ENCODE data around the gene ZNF469. TPM values are rescaled to one million over a fixed set of nuclear protein-coding genes. Genes with fewer than 3 reads are reported as not detected.

ZNF469 gene
- total RNA-seq, 1 experiment from 2014 or later, result 0.50 TPM

DNA sequence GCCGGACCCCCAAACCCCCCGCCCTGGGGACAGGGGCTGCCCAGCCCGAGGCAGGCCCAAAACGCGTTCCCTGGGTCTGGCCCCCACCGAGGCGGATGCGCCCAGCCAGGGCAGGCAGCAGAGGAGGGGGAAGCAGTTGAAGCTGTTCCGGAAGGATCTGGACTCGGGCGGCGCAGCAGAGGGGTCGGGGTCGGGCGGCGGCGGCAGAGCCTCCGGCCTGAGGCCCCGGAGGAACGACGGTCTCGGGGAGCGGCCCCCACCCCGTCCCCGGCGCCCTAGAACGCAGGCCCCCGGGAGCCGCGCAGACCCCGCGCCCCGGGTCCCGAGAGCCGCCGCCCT is 47.4 kb downstream of the ZNF469 start:
- H3K9me3 Mint-ChIP-seq (ENCODE audit: low read depth, unreplicated experiment), result no peaks in the 10 kb centered on the region
- intact Hi-C loops (cut with micrococcal nuclease; ENCODE audit: unreplicated experiment), result no loop called here
- no peak overlapping the region for H3K4me3 Mint-ChIP-seq (ENCODE audit: low read depth, unreplicated experiment)
- no TSS peak for BruUV-seq (replicated peaks)
- peaks cover 82% of the 10 kb centered on the region for H3K27me3 Mint-ChIP-seq (ENCODE audit: unreplicated experiment)
- CTCF ChIA-PET, result interaction anchor here (0.6 to 1.0 kb wide), 2 partner anchors 42 to 90 kb away, joined by 4 to 5 read pairs; no protein-coding TSS in a partner anchor
- no peak for TF ChIP-seq CTCF (IDR thresholded peaks at IDR 0.05; ENCODE audit: unreplicated experiment)
- no peaks in the 10 kb centered on the region for H3K36me3 Mint-ChIP-seq (ENCODE audit: insufficient read depth, unreplicated experiment)
- DNase-seq, result no peak
- H3K27ac Mint-ChIP-seq (ENCODE audit: unreplicated experiment), result no peak overlapping the region
- no peaks in the 10 kb centered on the region for H3K4me1 Mint-ChIP-seq (ENCODE audit: low read depth, unreplicated experiment)

- Mint-ChIP-seq H3K4me3 (ENCODE audit: low read depth, unreplicated experiment) (no peak overlapping the region), H3K4me1 (ENCODE audit: low read depth, unreplicated experiment) (no peaks in the 10 kb centered on the region), H3K9me3 (ENCODE audit: low read depth, unreplicated experiment) (no peaks in the 10 kb centered on the region), H3K27me3 (ENCODE audit: unreplicated experiment) (peaks cover 82% of the 10 kb centered on the region), H3K36me3 (ENCODE audit: insufficient read depth, unreplicated experiment) (no peaks in the 10 kb centered on the region), H3K27ac (ENCODE audit: unreplicated experiment) (no peak overlapping the region)
- peak; percentile 44 for DNase-seq
- intact Hi-C loops (cut with micrococcal nuclease; ENCODE audit: unreplicated experiment), result no loop called here
- TF ChIP-seq CTCF (IDR thresholded peaks at IDR 0.05; ENCODE audit: unreplicated experiment), result no peak
- BruUV-seq (replicated peaks), result no TSS peak
- CTCF ChIA-PET, result interaction anchor here (0.6 to 1.0 kb wide), 2 partner anchors 42 to 91 kb away, joined by 4 to 5 read pairs; no protein-coding TSS in a partner anchor
These were observed 48.0 kb downstream of the ZNF469 start for GRCh38 chr16:88430524-88431446.

GRCh38 chr16:88431651-88432050 is 48.9 kb downstream of the ZNF469 start:
- intact Hi-C loops (cut with micrococcal nuclease; ENCODE audit: unreplicated experiment), result no loop called here

DNA sequence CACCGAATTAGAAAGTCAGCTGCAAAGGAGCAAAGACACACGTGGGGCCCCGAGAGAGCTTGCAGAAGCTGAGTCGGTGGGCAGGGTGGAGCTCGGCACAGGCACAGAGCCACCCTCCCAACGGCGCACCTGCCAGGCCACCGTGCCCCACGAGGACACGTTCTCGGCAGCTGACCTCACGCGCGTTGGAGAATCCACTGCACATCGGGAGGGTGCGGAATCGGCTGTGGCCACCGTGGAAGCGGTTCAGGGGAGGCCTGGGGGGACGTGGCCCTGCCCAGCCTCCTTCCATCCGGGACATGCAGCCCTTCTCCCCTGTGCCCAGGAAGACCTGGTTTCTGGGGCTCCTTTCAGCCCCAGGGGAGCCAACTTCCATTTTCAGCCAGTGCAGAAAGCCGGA is 49.4 kb downstream of the ZNF469 start:
- no peak for DNase-seq
- BruUV-seq (replicated peaks), result no TSS peak
- H3K36me3 Mint-ChIP-seq (ENCODE audit: insufficient read depth, unreplicated experiment), result no peaks in the 10 kb centered on the region
- no peak overlapping the region for H3K4me3 Mint-ChIP-seq (ENCODE audit: low read depth, unreplicated experiment)
- H3K4me1 Mint-ChIP-seq (ENCODE audit: low read depth, unreplicated experiment), result no peaks in the 10 kb centered on the region
- H3K9me3 Mint-ChIP-seq (ENCODE audit: low read depth, unreplicated experiment), result no peaks in the 10 kb centered on the region
- H3K27ac Mint-ChIP-seq (ENCODE audit: unreplicated experiment), result no peak overlapping the region
- H3K27me3 Mint-ChIP-seq (ENCODE audit: unreplicated experiment), result peaks cover 86% of the 10 kb centered on the region
- intact Hi-C loops (cut with micrococcal nuclease; ENCODE audit: unreplicated experiment), result no loop called here
- no peak for TF ChIP-seq CTCF (IDR thresholded peaks at IDR 0.05; ENCODE audit: unreplicated experiment)
- CTCF ChIA-PET, result no interaction called here

More at GRCh38 chr16:88431651-88432050, 48.9 kb downstream of the ZNF469 start:
- Mint-ChIP-seq H3K27me3 (ENCODE audit: unreplicated experiment) (peaks cover 86% of the 10 kb centered on the region), H3K4me1 (ENCODE audit: low read depth, unreplicated experiment) (no peaks in the 10 kb centered on the region), H3K9me3 (ENCODE audit: low read depth, unreplicated experiment) (no peaks in the 10 kb centered on the region), H3K36me3 (ENCODE audit: insufficient read depth, unreplicated experiment) (no peaks in the 10 kb centered on the region), H3K4me3 (ENCODE audit: low read depth, unreplicated experiment) (no peak overlapping the region), H3K27ac (ENCODE audit: unreplicated experiment) (no peak overlapping the region)
- CTCF ChIA-PET, result no interaction called here
- no TSS peak for BruUV-seq (replicated peaks)
- DNase-seq, result no peak
- no peak for TF ChIP-seq CTCF (IDR thresholded peaks at IDR 0.05; ENCODE audit: unreplicated experiment)

Other genes starting within 250 kb of the ZNF469 start
- gene ZFPM1, start 70.3 kb downstream of the ZNF469 start, total RNA-seq (2022), result 3.1 and 5.2 TPM in 2 replicates
- gene ZC3H18, start 187.4 kb downstream of the ZNF469 start, total RNA-seq (2022), result 77.2 and 85.7 TPM in 2 replicates

All from Calu3 (cell line).